ENCODE results near the gene LACTB.
A peak's percentile ranks its signal among the peaks of the same experiment; 100 is the strongest.

DNA sequence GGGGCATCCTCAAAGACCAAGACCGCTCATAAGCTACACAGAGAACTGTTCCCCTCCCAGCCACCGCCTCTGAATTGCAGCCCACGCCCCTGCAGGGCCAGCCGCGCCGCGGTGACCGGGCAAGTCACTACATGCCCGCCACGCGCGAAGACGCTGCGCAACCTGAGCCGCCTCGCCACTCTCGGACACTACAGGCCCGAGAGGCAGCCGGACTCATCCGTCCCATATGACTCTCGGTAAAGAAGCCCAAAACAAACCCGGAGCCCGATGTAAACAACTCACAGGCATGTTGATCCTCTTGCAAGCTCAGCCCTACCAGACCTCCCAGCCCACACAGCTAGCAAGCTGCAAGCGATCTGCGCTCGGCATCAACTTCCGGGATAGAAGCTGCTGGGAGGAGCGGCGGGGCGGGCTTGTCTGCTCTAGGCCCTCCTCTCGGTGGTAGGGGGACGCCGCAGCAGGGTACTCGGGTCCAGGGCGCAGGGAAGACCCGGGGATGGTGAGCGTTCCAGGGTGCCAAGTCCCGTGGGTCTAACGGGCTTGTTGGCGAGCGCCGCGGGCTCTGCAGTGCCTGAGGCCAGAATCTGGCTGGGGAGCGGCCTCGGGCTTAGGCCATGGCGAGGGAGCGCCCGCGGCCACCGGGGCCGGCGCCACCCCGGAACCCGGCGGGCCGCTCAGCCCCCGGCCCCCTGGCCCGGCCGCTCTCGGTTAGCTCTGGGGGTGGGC lies 35.6 kb downstream of the LACTB start, which contains the start of gene RPS27L:
- TF ChIP-seq, protein P1, sequence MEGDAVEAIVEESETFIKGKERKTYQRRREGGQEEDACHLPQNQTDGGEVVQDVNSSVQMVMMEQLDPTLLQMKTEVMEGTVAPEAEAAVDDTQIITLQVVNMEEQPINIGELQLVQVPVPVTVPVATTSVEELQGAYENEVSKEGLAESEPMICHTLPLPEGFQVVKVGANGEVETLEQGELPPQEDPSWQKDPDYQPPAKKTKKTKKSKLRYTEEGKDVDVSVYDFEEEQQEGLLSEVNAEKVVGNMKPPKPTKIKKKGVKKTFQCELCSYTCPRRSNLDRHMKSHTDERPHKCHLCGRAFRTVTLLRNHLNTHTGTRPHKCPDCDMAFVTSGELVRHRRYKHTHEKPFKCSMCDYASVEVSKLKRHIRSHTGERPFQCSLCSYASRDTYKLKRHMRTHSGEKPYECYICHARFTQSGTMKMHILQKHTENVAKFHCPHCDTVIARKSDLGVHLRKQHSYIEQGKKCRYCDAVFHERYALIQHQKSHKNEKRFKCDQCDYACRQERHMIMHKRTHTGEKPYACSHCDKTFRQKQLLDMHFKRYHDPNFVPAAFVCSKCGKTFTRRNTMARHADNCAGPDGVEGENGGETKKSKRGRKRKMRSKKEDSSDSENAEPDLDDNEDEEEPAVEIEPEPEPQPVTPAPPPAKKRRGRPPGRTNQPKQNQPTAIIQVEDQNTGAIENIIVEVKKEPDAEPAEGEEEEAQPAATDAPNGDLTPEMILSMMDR (IDR thresholded peaks at IDR 0.05): no peak
- TF ChIP-seq POLR2A (IDR thresholded peaks at IDR 0.05): peak; percentile 91
